ENCODE results near the gene TMBIM4. TPM values are rescaled to one million over a fixed set of nuclear protein-coding genes. Genes with fewer than 3 reads are reported as not detected.

Gene TMBIM4
- polyA plus RNA-seq, 2 of the 4 experiments (the other 2 are of a cell fraction) = 55.9 to 87.4 TPM

DNA sequence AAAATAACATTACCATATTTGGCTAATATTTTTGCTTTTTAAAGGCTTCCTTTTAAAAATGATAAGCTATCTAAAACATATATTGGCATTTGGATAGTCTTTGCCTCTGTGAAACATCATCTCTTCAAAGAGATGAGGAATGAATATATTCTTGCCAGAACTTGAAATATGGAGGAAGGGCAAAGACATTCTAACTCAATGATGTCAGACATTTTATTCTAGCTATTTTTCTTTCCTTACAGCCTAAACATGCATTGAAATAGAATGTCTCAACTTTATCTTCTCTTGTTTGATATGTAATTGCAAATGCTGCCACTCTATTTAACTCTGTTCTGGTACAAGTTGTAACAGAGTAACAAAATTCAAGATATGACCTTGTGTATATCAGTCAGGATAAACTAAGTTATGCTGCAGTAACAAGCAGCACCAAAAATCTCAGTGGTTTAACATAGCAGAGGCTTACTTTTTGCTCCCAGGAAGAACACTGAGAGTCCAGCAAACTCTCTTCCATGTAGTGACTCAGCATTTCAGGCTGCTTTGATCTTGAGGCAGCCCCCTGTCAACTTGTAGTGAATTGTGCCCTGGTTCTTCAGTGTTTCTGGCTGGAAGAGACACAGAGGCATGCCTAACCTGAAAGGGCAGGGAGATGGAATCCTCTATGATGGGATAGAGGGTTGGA lies 30.2 kb upstream of the TMBIM4 start:
- ChIA-PET POLR2A (interaction anchor here (1.2 kb wide), 1 partner anchor 31 kb away, joined by 3 read pairs; the partner anchor contains the start of gene TMBIM4), CTCF (interaction anchor here (0.9 to 1.2 kb wide), 2 partner anchors 9 to 31 kb away, joined by 3 to 4 read pairs; partner anchors contain the start of gene TMBIM4)
- H3K27ac ChIP-seq = no peak overlapping the region
- no peak for DNase-seq (ENCODE audit: low read depth in 1 of 2, low spot score in 1 of 2)
- no peak for FAIRE-seq
- 0 out of 3 replicates have a peak, but pooled peaks cover 6% of the 10 kb centered on the region for H3K9me3 ChIP-seq
- no peaks in the 10 kb centered on the region for H3K4me1 ChIP-seq
- TF ChIP-seq ATOH8 (CRISPR knock-in tag; IDR thresholded peaks at IDR 0.05; ENCODE audit: low read depth) (no peak), KDM1A (IDR thresholded peaks at IDR 0.05; ENCODE audit: low read depth) (no peak), RCOR1 (IDR thresholded peaks at IDR 0.05; ENCODE audit: low read depth, low read length) (no peak), NPAS2 (CRISPR knock-in tag; IDR thresholded peaks at IDR 0.05; ENCODE audit: borderline replicate concordance) (no peak), CTCF (IDR thresholded peaks at IDR 0.05) (no peak), NFE2L2 (conservative IDR thresholded peaks at IDR 0.05; ENCODE audit: low read length) (0 out of 2 replicates have a peak, but pooled peaks have one; percentile 11), MAFK (IDR thresholded peaks at IDR 0.05; ENCODE audit: partially characterized antibody) (peak; percentile 74)
- TF ChIP-seq, protein P1, sequence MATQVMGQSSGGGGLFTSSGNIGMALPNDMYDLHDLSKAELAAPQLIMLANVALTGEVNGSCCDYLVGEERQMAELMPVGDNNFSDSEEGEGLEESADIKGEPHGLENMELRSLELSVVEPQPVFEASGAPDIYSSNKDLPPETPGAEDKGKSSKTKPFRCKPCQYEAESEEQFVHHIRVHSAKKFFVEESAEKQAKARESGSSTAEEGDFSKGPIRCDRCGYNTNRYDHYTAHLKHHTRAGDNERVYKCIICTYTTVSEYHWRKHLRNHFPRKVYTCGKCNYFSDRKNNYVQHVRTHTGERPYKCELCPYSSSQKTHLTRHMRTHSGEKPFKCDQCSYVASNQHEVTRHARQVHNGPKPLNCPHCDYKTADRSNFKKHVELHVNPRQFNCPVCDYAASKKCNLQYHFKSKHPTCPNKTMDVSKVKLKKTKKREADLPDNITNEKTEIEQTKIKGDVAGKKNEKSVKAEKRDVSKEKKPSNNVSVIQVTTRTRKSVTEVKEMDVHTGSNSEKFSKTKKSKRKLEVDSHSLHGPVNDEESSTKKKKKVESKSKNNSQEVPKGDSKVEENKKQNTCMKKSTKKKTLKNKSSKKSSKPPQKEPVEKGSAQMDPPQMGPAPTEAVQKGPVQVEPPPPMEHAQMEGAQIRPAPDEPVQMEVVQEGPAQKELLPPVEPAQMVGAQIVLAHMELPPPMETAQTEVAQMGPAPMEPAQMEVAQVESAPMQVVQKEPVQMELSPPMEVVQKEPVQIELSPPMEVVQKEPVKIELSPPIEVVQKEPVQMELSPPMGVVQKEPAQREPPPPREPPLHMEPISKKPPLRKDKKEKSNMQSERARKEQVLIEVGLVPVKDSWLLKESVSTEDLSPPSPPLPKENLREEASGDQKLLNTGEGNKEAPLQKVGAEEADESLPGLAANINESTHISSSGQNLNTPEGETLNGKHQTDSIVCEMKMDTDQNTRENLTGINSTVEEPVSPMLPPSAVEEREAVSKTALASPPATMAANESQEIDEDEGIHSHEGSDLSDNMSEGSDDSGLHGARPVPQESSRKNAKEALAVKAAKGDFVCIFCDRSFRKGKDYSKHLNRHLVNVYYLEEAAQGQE (IDR thresholded peaks at IDR 0.05) = no peak
- H3K4me2 ChIP-seq = no peak overlapping the region
- no peak overlapping the region for H3K4me3 ChIP-seq
- ATAC-seq = no peak

DNA sequence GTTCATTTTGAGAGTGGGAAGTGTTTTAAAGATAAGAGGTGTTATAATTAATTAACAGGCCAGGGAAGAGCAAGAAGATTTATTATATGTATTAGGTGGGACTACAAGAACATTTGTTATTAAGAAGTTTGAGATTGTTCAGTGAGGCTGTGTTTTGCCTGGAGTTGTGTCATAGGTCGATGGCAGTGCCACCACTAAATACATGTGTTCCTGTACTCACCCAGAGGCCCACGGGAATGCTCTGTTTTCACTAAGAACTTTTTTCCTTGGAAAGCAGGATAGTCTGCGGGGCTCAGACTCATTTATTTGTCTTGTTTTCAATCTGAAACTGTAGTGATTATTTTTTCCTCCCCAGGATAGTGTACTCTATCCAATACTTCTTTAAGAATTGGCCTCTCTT lies 29.3 kb upstream of the TMBIM4 start:
- 0 out of 3 replicates have a peak, but pooled peaks cover 6% of the 10 kb centered on the region for H3K9me3 ChIP-seq
- H3K4me3 ChIP-seq = no peak overlapping the region
- no peak for FAIRE-seq
- DNase-seq (ENCODE audit: low read depth in 1 of 2, low spot score in 1 of 2) = no peak
- no peaks in the 10 kb centered on the region for H3K4me1 ChIP-seq
- 23% methylated on average over 3 of the region's 3 CpGs for WGBS (ENCODE audit: missing lambda C conversion rate)
- POLR2A ChIA-PET = interaction anchor here (1.2 kb wide), 1 partner anchor 30 kb away, joined by 3 read pairs; the partner anchor contains the start of gene TMBIM4
- TF ChIP-seq E2F6 (IDR thresholded peaks at IDR 0.05; ENCODE audit: borderline replicate concordance, low read depth) (no peak), RAD21 (conservative IDR thresholded peaks at IDR 0.05 in 1 of 2, IDR thresholded peaks at IDR 0.05 in 1 of 2) (no peak), MAZ (IDR thresholded peaks at IDR 0.05; ENCODE audit: borderline replicate concordance, low read depth, low read length) (no peak), FOSB (CRISPR knock-in tag; IDR thresholded peaks at IDR 0.05) (no peak)
- no peak overlapping the region for H3K27ac ChIP-seq
- CTCF ChIA-PET = interaction anchor here (0.6 to 1.2 kb wide), 3 partner anchors 9 to 828 kb away, joined by 3 to 4 read pairs (median 3); partner anchors contain the start of gene TMBIM4
- no peak overlapping the region for H3K4me2 ChIP-seq
- ATAC-seq = no peak

DNA sequence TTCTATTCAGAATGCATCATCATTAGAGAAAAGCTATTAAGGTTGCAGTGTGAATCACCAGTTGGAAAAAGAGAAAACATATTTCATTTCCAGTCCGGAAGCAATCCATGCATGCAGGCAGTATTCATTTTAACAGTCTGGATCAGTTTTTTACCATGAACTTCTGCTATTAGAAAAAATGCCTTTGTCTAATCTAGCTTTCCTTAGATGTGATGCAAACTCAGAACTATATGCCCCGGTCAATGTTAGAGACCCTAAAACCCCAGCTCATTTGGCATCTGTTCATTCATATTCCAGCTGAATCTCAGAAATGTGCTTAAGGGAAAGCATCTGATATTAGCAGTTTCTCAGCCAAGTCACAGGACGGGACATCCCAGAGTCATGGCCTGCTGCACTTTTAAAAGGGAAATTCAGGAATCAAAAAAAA lies 27.7 kb upstream of the TMBIM4 start:
- CTCF ChIA-PET = interaction anchor here (0.7 to 1.8 kb wide), 2 partner anchors 21 to 1628 kb away, joined by 4 to 6 read pairs; no protein-coding TSS in a partner anchor
- Histone ChIP-seq H3K4me3 (no peak overlapping the region), H3K9me3 (0 out of 3 replicates have a peak, but pooled peaks cover 6% of the 10 kb centered on the region), H3K4me2 (no peak overlapping the region), H3K27ac (no peak overlapping the region), H3K4me1 (no peaks in the 10 kb centered on the region)
- POLR2A ChIA-PET = interaction anchor here (1.0 kb wide), 1 partner anchor 28 kb away, joined by 4 read pairs; the partner anchor contains the start of gene TMBIM4
- no peak for ATAC-seq
- DNase-seq (ENCODE audit: low read depth in 1 of 2, low spot score in 1 of 2) = no peak
- FAIRE-seq = no peak
- 76% methylated on average over 3 of the region's 3 CpGs for WGBS (ENCODE audit: missing lambda C conversion rate)
- TF ChIP-seq HEYL (CRISPR knock-in tag; IDR thresholded peaks at IDR 0.05) (no peak), HMGXB4 (CRISPR knock-in tag; IDR thresholded peaks at IDR 0.05; ENCODE audit: borderline replicate concordance) (no peak), HOXB13 (CRISPR knock-in tag; IDR thresholded peaks at IDR 0.05; ENCODE audit: low read depth) (no peak), HOXB5 (CRISPR knock-in tag; IDR thresholded peaks at IDR 0.05) (no peak), HOXA7 (CRISPR knock-in tag; IDR thresholded peaks at IDR 0.05) (no peak), BHLHE40 (IDR thresholded peaks at IDR 0.05; ENCODE audit: low read depth, low read length) (no peak), ZSCAN20 (CRISPR knock-in tag; IDR thresholded peaks at IDR 0.05) (no peak), FOSL2 (IDR thresholded peaks at IDR 0.05) (no peak), FOSL2 (CRISPR knock-in tag; IDR thresholded peaks at IDR 0.05) (no peak), MAFK (IDR thresholded peaks at IDR 0.05; ENCODE audit: partially characterized antibody) (no peak), CBX8 (IDR thresholded peaks at IDR 0.05) (no peak)
- TF ChIP-seq, protein P2, sequence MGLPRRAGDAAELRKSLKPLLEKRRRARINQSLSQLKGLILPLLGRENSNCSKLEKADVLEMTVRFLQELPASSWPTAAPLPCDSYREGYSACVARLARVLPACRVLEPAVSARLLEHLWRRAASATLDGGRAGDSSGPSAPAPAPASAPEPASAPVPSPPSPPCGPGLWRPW (IDR thresholded peaks at IDR 0.05) = no peak

All from A549 (cell line).